H9 (cell line): ENCODE measurements around the gene IP6K3. TPM values are rescaled to one million over a fixed set of nuclear protein-coding genes. Genes with fewer than 3 reads are reported as not detected.

Experiments
- DNase-seq: peaks from one replicate; pipeline ENCODE4 v3.0.0-alpha.2; 2017
- H2AFZ ChIP-seq: one replicate; pipeline ENCODE4 v1.6.1; 2013; ENCODE audit warnings: mild to moderate bottlenecking, low read length, control low read depth, moderate library complexity
- H2AK5ac ChIP-seq: 2 replicates; pipeline ENCODE4 v1.6.1; 2013; ENCODE audit warnings: low read length, control low read depth, mixed read lengths; ENCODE audit not compliant: insufficient read length
- H2BK120ac ChIP-seq: one replicate; pipeline ENCODE4 v1.6.1; 2013; ENCODE audit warnings: low read depth, mild to moderate bottlenecking, low read length, control low read depth, inconsistent platforms; ENCODE audit not compliant: poor library complexity, severe bottlenecking
- H2BK12ac ChIP-seq: 2 replicates; pipeline ENCODE4 v1.6.1; 2013; ENCODE audit warnings: low read length, control low read depth, mixed read lengths, low read depth; ENCODE audit not compliant: insufficient read length
- H2BK15ac ChIP-seq: 2 replicates; pipeline ENCODE4 v1.6.1; 2013; ENCODE audit warnings: low read depth, low read length, control low read depth
- H2BK20ac ChIP-seq: one replicate; pipeline ENCODE4 v1.6.1; 2013; ENCODE audit warnings: low read depth, mild to moderate bottlenecking, low read length, control low read depth, inconsistent platforms; ENCODE audit not compliant: poor library complexity, severe bottlenecking
- H2BK5ac ChIP-seq: 2 replicates; pipeline ENCODE4 v1.6.1; 2013; ENCODE audit warnings: low read length, control low read depth, mixed read lengths; ENCODE audit not compliant: insufficient read length
- H3K14ac ChIP-seq: 2 replicates; pipeline ENCODE4 v1.6.1; 2013; ENCODE audit warnings: low read length, control low read depth; ENCODE audit not compliant: insufficient read depth
- H3K18ac ChIP-seq: 2 replicates; pipeline ENCODE4 v1.6.1; 2013; ENCODE audit warnings: low read depth, mild to moderate bottlenecking, mixed read lengths, low read length, control low read depth; ENCODE audit not compliant: insufficient read length
- H3K23ac ChIP-seq: 2 replicates; pipeline ENCODE4 v1.6.1; 2013; ENCODE audit warnings: low read length, control low read depth, mixed read lengths, low read depth; ENCODE audit not compliant: insufficient read length
- H3K23me2 ChIP-seq: 2 replicates; pipeline ENCODE4 v1.6.1; 2013; ENCODE audit warnings: low read depth, mild to moderate bottlenecking, mixed read lengths, low read length, control low read depth; ENCODE audit not compliant: insufficient read length, poor library complexity, severe bottlenecking
- H3K27ac ChIP-seq: 2 replicates; pipeline ENCODE4 v1.5.1; 2013; ENCODE audit warnings: low read length, control low read depth, mixed read lengths, low read depth; ENCODE audit not compliant: insufficient read length
- H3K27me3 ChIP-seq: 2 replicates; pipeline ENCODE4 v1.6.1; 2013; ENCODE audit warnings: low read length, control low read depth, inconsistent platforms; ENCODE audit not compliant: insufficient read depth
- H3K4ac ChIP-seq: 2 replicates; pipeline ENCODE4 v1.6.1; 2013; ENCODE audit warnings: low read depth, mild to moderate bottlenecking, control low read depth, inconsistent platforms, low read length, moderate library complexity
- H3K4me1 ChIP-seq: 2 replicates; pipeline ENCODE4 v1.6.1; 2013; ENCODE audit warnings: low read length, control low read depth, inconsistent platforms; ENCODE audit not compliant: insufficient read depth
- H3K4me2 ChIP-seq: 2 replicates; pipeline ENCODE4 v1.6.1; 2013; ENCODE audit warnings: low read length, control low read depth, mixed read lengths; ENCODE audit not compliant: insufficient read length, insufficient read depth
- H3K56ac ChIP-seq: 2 replicates; pipeline ENCODE4 v1.6.1; 2013; ENCODE audit warnings: low read depth, mild to moderate bottlenecking, mixed read lengths, low read length, control low read depth; ENCODE audit not compliant: insufficient read length
- H3K79me1 ChIP-seq: 2 replicates; pipeline ENCODE4 v1.6.1; 2013; ENCODE audit warnings: low read depth, mild to moderate bottlenecking, moderate library complexity, low read length, control low read depth, inconsistent platforms; ENCODE audit not compliant: insufficient read depth, poor library complexity, severe bottlenecking
- H3K79me2 ChIP-seq: 2 replicates; pipeline ENCODE4 v1.6.1; 2013; ENCODE audit warnings: low read length, control low read depth, inconsistent platforms; ENCODE audit not compliant: insufficient read depth
- H3K9ac ChIP-seq: 2 replicates; pipeline ENCODE4 v1.6.1; 2013; ENCODE audit warnings: low read length, control low read depth, mixed read lengths; ENCODE audit not compliant: insufficient read length; ENCODE audit errors: extremely low read depth
- H3K9me3 ChIP-seq: one replicate; pipeline ENCODE4 v1.6.1; 2013; ENCODE audit warnings: low read depth, low read length, inconsistent platforms; ENCODE audit not compliant: control insufficient read depth
- H3T11ph ChIP-seq: one replicate; pipeline ENCODE4 v1.6.1; 2013; ENCODE audit warnings: mild to moderate bottlenecking, low read length, control low read depth, inconsistent platforms
- H4K20me1 ChIP-seq: one replicate; pipeline ENCODE4 v1.6.1; 2013; ENCODE audit not compliant: control insufficient read depth, insufficient read length, insufficient read depth
- H4K5ac ChIP-seq: 2 replicates; pipeline ENCODE4 v1.6.1; 2013; ENCODE audit warnings: low read depth, mild to moderate bottlenecking, mixed read lengths, low read length, control low read depth; ENCODE audit not compliant: insufficient read length
- H4K8ac ChIP-seq: replicated peaks from 2 replicates; pipeline ENCODE4 v1.6.1; 2013; ENCODE audit warnings: low read length, control low read depth, mixed read lengths, low read depth; ENCODE audit not compliant: insufficient read length
- H4K91ac ChIP-seq: 2 replicates; pipeline ENCODE4 v1.6.1; 2013; ENCODE audit warnings: low read depth, mild to moderate bottlenecking, moderate library complexity, mixed read lengths, low read length, control low read depth; ENCODE audit not compliant: insufficient read length
- H3K27ac Mint-ChIP-seq, 3 experiments: 2 replicates in 2 of 3; 3 replicates in 1 of 3; pipeline ENCODE4 v1.8.0; 2020 to 2021; ENCODE audit warnings: mixed read lengths in 3 of 3, mild to moderate bottlenecking in 1 of 3, moderate library complexity in 1 of 3
- H3K27me3 Mint-ChIP-seq: 2 replicates; pipeline ENCODE4 v1.8.0; 2021; ENCODE audit warnings: low read depth, mild to moderate bottlenecking, moderate library complexity, mixed read lengths
- H3K36me3 Mint-ChIP-seq, 3 experiments: 2 replicates in 2 of 3; 3 replicates in 1 of 3; pipeline ENCODE4 v1.8.0; 2020 to 2021; ENCODE audit warnings: low read depth in 3 of 3, mixed read lengths in 3 of 3; ENCODE audit not compliant: insufficient read depth in 1 of 3
- H3K4me1 Mint-ChIP-seq, 2 experiments: 2 replicates each; pipeline ENCODE4 v1.8.0; 2020; ENCODE audit warnings: mixed read lengths in 2 of 2
- H3K4me3 Mint-ChIP-seq, 2 experiments: 2 replicates in 1 of 2; 3 replicates in 1 of 2; pipeline ENCODE4 v1.8.0; 2020 to 2021; ENCODE audit warnings: mild to moderate bottlenecking in 2 of 2, mixed read lengths in 2 of 2, moderate library complexity in 1 of 2
- H3K9me3 Mint-ChIP-seq, 2 experiments: 2 replicates in 1 of 2; 3 replicates in 1 of 2; pipeline ENCODE4 v1.8.0; 2020; ENCODE audit warnings: mild to moderate bottlenecking in 2 of 2, mixed read lengths in 2 of 2, moderate library complexity in 1 of 2
- WGBS: extraction: QIAGEN DNeasy Blood & Tissue Kit; methylation state at CpG from one replicate; pipeline ENCODE4 v1.1.7; 2013; ENCODE audit warnings: missing lambda C conversion rate, low lambda C conversion rate, mixed read lengths; ENCODE audit not compliant: insufficient read length; ENCODE audit errors: extremely low coverage; 5-methylcytosine and 5-hydroxymethylcytosine counted together
- total RNA-seq: library from RNA; stranded (reverse); gene quantifications from 2 replicates; pipeline ENCODE4 v1.2.1, GENCODE V29; 2021
- TF ChIP-seq, protein P1 (sequence below): fragments of 200-600 bp; sonication (generic); conservative IDR thresholded peaks from 3 replicates; pipeline ENCODE4 v1.8.0; 2021; ENCODE audit warnings: antibody characterized with exemption, mild to moderate bottlenecking

The IP6K3 gene
- total RNA-seq, 1 experiment from 2014 or later = 0.46 TPM

DNA sequence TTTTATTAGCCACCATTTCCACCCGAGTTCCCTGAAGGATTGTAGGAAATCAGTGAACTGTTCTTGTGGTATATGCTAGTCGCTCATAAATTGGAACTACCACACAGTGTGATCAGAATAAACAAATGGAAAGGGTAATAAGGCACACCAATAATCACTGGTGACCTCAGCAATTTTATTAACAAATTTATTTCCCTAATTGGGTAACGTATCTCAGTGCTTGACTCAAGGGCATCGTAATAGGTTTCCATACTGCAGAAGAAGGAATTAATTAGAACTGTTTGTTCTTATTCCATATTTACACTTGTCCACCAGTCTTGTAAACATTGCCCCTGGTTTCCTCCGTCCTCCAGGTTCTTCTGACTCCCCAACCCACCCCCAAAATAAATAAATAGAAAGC, 25.2 kb downstream of the IP6K3 start:
- peaks cover 11% of the 10 kb centered on the region for H3K27me3 Mint-ChIP-seq
- TF ChIP-seq, protein P1, sequence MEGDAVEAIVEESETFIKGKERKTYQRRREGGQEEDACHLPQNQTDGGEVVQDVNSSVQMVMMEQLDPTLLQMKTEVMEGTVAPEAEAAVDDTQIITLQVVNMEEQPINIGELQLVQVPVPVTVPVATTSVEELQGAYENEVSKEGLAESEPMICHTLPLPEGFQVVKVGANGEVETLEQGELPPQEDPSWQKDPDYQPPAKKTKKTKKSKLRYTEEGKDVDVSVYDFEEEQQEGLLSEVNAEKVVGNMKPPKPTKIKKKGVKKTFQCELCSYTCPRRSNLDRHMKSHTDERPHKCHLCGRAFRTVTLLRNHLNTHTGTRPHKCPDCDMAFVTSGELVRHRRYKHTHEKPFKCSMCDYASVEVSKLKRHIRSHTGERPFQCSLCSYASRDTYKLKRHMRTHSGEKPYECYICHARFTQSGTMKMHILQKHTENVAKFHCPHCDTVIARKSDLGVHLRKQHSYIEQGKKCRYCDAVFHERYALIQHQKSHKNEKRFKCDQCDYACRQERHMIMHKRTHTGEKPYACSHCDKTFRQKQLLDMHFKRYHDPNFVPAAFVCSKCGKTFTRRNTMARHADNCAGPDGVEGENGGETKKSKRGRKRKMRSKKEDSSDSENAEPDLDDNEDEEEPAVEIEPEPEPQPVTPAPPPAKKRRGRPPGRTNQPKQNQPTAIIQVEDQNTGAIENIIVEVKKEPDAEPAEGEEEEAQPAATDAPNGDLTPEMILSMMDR = no peak
- Histone ChIP-seq H3K79me2 (no peaks in the 10 kb centered on the region), H4K91ac (no peak overlapping the region), H2AFZ (no peak overlapping the region), H3K23ac (no peak overlapping the region), H3K9ac (no peak overlapping the region), H4K8ac (no peak overlapping the region), H2BK15ac (no peak overlapping the region), H3K9me3 (no peaks in the 10 kb centered on the region), H3K79me1 (no peaks in the 10 kb centered on the region), H3K27me3 (no peaks in the 10 kb centered on the region), H3K4ac (no peak overlapping the region), H3K4me1 (peaks cover 4% of the 10 kb centered on the region; the same call in 1 of the 2 replicates), H2BK12ac (no peak overlapping the region), H2AK5ac (no peak overlapping the region), H2BK20ac (no peak overlapping the region), H3K4me2 (no peak overlapping the region), H4K20me1 (no peaks in the 10 kb centered on the region), H3K14ac (no peak overlapping the region), H3K27ac (no peak overlapping the region), H3K18ac (no peak overlapping the region), H3K56ac (no peak overlapping the region), H4K5ac (no peak overlapping the region), H2BK120ac (no peak overlapping the region), H3T11ph (no peak overlapping the region), H2BK5ac (no peak overlapping the region), H3K23me2 (no peaks in the 10 kb centered on the region)
- no peak overlapping the region for H3K4me3 Mint-ChIP-seq
- WGBS = no CpG with 5 or more reads among the region's 5 CpGs
- H3K27ac Mint-ChIP-seq = no peak overlapping the region
- peaks cover 35 to 36% of the 10 kb centered on the region in 2 experiments for H3K4me1 Mint-ChIP-seq
- H3K9me3 Mint-ChIP-seq = no peaks in the 10 kb centered on the region
- no peaks in the 10 kb centered on the region for H3K36me3 Mint-ChIP-seq
- no peak for DNase-seq
